ENCODE measurements around the gene TBC1D22A.

TBC1D22A gene

DNA sequence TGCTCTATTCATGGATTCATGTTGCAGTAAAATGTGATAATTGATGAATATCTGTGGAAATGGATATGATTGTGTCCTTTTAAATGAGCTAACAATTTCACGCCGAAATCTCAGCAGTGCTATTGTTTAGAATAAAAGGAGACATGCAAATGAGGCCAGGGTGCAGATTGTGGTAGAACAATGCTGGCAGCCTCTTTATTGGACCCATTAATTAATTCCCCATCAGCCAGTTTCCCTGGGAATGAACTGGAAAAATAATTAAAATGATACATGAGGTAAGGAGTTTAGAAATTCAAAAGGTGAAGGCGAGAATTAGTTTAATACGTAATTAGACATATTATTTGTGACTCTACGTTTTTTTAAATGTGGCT is 306.2 kb downstream of the TBC1D22A start:
- no peak for FAIRE-seq

DNA sequence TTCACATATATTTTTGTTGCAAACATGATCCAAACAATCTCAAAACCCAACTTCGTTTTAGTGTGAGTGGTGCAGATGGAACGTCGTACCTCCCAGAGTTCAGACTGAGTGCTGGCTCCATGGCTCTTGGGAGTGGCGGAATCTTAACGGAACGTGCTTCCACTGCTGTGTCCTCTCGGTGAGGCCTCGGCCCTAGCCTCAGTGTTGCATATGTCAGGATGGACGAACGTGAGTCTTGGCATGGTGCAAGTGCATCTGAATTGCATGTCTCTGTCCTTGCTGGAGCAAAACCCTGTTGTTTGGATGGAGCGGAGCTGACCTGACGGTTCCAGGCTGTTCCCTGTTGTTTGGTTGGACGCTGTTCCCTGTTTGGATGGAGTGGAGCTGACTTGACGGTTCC is 306.8 kb downstream of the TBC1D22A start:
- FAIRE-seq = no peak

DNA sequence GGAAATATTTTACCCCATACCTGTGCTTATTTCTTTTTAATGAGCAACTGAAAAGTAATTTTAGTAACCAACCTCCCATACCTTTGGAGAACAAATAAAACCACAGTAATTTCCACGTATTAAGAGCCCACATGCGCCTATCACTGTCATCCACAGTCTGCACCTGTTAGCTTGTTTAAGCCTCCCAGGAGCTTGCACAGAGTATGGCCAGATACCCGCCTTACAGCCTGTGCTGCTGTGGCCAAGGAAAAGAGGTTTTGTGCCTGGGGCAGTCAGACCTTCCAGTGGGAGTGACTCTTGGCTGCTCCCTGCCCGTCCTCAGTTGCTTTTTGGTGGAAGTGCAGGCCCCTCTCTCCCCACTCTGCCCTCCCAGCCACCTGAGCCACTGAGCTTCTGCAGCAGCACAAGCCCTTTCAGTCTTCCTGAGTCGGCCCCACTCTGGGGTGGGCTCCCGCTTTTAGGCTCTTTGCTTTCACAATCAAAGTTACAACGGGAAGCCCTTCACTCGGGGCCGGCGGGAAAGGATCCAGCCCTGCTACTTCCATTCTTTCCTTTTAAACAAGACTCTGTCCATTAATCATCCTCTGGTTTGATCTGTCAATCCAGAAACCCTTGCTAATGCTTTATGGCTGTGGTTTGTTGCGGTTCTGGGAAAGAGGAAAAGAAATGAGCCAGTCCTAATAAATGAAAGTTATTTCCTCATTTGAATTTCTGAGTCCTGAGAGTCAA is 308.8 kb downstream of the TBC1D22A start:
- FAIRE-seq = no peak

DNA sequence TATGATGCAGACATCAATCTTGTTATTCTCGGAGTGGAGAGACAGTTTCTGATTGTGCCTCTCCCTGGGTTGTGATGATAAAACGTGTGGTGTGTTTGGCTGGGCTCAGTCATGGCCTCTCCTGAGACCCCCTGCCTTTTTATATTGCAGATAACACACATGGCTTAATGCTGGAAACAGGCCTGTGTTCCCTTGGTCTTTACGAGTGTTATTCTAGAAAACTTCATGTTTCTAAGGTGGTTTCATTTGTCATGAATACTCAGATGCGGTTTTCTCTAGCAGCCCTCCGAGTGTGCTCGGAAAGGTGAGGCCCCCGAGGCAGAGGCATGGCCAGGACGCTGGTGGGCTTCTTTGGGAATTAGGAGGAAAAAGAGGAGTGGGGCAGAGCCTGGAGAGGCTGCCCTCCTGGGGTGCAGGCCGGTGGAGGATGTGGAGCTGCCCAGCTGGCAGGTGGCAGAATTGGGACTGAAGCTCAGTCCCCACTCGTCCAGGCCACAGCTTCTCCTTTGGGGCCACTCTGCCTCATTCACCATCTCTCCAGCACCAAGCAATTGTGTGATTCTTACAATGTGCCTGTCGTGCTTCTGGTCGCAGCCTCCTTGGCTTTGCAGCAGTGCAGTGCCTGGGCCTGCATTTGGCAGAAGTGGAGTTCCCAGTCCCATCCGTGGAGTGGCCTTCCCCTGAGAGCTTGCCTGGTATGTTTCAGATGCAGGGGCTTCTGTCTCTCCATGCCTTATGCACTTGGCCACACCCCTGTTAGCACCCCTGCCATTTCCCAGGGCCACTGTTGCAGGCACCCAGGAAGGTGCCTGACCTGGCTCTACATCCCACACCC is 309.6 kb downstream of the TBC1D22A start:
- no peak for FAIRE-seq

DNA sequence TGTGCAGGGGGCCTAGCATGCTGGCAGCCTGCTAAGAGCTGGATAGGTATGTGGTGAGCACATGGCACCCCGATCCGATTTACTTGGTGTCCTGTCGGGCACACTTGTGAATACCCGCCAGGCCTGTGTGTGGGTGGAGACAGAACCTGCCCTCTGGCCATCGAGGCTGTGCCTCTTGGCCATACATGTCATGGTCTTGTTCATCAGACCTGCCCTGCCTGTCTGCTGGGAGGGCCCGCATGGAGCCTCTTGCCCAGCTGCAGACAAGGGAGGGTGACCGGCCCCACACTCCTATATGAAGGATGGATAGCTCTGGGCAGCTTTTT is 310.2 kb downstream of the TBC1D22A start:
- FAIRE-seq = no peak

GRCh38 chr22:47073075-47073474 is 310.6 kb downstream of the TBC1D22A start:
- no peak for FAIRE-seq

DNA sequence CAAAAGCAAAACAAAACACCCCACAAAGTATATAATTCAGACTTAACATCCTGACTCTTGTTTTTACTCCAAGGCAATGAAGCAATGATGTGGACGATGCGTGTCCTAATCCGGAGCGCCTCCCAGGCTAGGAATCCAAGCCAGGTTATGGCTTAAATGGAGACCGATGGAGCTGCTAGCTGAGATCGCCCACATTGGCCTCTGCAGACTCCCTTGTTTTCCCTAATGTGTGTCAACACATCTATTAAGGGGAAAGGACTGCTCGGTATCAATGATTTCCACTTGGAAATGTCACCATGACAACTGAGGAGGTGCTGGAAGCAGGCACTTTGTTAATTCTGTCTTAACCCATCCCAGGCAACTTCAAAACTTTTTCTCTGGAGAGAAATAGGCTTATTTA is 311.7 kb downstream of the TBC1D22A start:
- FAIRE-seq = no peak

GRCh38 chr22:47075568-47075967 is 313.1 kb downstream of the TBC1D22A start:
- FAIRE-seq = no peak

- no peak for FAIRE-seq
Measured at GRCh38 chr22:47076758-47077157, 314.3 kb downstream of the TBC1D22A start.

DNA sequence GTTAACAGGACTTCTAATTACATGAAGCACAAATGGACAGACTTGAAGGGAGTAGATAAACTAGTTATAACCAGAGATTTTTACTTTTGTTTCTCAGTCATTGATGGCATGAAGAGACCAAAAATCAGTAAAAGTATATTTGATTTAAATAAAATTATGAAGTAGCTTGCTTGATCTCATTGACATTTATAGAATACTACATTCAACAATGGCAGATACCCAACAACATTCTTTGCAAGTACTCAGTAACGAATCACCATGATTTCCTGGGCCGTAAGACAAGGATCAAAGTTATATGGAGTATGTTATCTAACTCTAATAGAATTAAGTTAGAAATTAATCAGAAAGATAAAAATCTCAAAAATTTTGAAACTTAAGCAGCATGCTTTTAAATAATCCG is 317.6 kb downstream of the TBC1D22A start:
- FAIRE-seq = no peak

DNA sequence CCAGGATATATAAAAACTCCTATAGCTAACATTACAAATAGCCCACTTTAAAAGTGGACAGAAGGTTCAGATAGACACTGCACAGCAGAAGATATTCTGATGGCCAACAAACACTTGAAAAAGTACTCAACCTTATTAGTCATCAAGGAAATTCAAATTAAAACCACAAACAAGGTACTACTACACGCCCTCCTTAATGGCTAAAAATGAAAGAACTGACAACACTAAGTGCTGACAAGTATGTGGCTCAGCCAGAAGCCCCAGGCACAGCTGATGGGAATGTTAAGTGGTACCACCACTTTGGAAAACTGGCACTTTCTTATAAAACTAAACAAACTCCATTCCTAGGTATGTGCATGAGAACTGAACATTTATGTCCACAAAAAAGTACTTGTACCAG is 320.1 kb downstream of the TBC1D22A start:
- no peak for FAIRE-seq

- FAIRE-seq = no peak
Measured at GRCh38 chr22:47083379-47083986, 321.0 kb downstream of the TBC1D22A start.

GRCh38 chr22:47084226-47084625 is 321.8 kb downstream of the TBC1D22A start:
- FAIRE-seq = no peak

DNA sequence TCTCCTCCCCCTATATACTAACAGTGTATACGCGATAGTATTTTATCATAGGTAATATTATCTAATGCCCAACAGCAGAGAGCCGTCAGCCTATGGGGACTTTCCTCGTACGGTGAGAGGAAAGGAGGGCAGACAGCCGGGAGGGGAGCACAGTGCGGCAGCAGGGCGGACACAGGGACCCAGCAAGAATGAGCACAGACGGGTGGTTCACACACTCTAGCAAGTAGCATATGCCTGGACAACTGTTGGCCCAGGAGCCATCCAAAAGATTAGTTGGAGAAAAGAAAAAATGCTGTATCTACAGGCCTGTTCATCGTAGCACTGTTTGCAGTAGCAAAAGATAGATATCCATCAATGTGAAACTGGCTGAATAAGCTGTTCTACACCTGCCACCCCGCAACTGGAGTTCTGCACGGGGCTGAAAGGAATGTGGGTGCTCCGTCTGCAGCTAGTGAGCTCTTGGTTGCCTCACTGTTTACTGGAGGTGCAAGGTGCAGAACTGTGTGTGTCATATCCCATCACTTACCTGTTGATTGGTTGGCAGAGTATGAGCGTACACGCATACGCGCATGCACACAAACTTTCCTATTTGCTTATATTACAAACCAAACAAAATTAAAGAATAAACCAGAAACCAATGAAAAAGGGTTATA is 324.3 kb downstream of the TBC1D22A start:
- no peak for FAIRE-seq

GRCh38 chr22:47088480-47089158 is 326.2 kb downstream of the TBC1D22A start:
- FAIRE-seq = no peak

DNA sequence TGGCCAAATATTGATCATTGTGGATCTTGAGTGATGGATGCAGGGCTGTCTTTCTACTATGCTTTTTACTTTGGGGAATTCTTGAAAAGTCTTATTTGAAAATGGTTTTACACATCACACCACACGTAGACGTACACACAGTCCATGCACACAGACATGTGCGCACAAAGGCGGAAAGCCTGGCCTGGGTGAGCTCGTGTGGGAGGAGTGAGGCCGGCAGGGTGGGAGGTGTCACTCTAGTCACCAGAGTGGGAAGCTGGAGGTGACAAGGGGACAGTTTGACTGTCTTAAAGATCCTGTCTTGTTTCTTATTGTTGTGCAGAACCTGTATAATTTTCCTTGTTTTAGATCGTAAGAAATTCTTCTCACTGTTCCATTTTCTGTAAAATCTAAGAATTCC is 326.9 kb downstream of the TBC1D22A start:
- no peak for FAIRE-seq

DNA sequence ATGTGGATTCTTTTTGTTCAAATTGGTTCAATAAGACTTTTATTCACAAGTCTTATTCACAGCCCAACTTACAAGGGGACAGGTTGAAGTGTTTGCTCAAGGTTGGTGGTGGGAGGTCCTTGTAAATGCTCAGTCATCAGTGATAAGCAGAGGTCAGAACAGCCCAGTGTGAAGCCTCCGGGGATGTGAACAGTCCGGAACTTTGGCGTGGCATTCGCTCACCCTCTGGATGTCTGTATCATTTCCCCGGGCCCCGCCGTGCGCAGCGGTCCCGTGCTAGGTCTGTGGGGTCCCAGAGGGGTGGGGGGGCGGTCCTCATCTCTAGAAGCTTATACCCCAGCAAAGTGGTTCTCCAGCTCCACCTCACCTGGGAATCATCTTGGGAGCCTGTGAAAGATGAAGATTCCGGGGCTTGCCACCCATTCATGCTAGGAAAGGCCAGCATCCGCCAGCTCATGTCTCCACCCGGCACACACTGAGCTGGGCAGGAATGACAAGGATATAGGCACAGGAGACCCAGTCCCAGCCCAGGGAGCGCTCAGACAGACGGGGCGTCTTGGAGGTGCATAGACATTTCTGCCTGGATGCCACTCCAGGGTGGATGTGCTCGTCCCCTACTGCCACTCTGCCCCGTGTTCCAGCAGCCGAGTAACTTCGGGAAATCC is 327.5 kb downstream of the TBC1D22A start:
- no peak for FAIRE-seq

GRCh38 chr22:47090591-47091245 is 328.3 kb downstream of the TBC1D22A start:
- FAIRE-seq = no peak

DNA sequence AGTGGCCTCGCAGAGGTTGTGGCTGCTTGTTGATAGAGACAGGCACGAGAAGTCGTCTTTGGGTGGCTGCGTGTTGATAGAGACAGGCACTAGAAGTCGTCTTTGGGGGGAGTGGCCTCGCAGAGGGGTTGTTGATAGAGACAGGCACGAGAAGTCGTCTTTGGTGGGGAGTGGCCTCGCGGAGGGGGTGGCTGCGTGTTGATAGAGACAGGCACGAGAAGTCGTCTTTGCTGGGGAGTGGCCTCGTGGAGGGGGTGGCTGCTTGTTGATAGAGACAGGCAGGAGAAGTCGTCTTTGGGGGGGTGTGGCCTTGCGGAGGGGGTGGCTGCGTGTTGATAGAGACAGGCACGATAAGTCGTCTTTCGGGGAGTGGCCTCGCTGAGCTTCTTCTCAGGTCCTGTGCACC is 328.8 kb downstream of the TBC1D22A start:
- FAIRE-seq = no peak

DNA sequence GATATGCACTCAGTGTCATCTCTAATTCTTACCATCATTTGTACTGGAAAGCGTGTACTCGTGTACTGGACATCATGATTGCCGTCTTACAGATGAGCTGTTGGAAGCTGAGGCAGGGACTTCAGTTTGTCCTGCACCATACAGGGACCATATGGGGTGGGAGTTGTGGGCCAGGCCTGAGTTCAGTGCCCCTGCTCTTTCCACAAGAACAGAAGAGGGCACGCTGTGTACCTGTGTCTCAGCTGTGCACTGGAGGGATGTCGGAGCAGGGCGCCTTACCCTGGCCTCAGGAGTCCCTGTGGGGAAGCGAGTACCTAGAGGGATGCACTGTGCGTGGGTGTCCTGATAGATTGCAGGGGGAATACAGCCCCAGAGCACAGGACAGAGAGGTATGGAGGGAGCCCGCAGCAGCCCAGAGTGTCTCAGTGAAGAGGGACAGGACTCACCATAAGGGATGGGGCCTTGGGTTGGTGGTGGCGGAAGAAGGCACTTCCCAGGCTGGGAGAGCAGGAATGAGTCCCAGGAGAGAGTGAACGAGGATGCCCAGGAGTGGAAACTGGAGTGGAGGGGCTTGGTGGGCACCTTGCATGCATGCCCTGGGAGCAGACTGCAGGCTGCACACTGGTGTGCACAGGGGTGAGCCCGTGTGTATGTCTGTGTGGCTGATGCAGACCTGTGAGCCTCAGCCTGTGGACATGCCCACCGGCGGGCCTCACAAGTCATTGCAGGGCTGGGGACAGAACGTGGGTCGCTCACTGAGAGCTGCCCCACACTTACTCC is 329.7 kb downstream of the TBC1D22A start:
- FAIRE-seq = no peak

DNA sequence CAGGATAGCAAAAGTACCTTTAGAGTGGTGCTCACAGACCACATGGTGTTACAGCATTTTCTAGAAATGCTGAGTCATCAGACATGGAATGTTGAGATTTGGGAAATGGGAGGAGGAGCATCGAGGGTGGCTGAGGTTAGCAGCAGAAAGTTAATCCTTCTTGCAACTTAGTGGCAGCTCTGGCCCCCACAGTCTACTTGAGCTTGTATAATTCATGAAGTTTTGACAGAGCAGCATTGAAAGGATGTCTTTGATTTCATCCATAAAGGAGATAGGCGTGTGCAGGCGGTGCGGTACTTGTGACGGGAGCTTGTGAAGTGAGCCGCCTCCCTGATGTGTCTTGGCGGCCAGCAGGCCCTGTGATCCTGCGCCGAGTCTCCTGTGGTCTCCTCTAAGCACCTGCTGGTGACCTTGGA is 330.5 kb downstream of the TBC1D22A start:
- FAIRE-seq = no peak
